GM19467 (cell line): ENCODE measurements around the gene GADL1.

ENCODE experiments used
- ATAC-seq: cut with Tn5 transposase; IDR thresholded peaks from one replicate; pipeline ENCODE4 v1.9.1; 2021; ENCODE audit warnings: mild to moderate bottlenecking, moderate library complexity; ENCODE audit not compliant: unreplicated experiment

GADL1 gene

GRCh38 chr3:30682434-30683155 is 211.9 kb downstream of the GADL1 start:
- ATAC-seq, result no peak

GRCh38 chr3:30681649-30682211 is 212.7 kb downstream of the GADL1 start:
- no peak for ATAC-seq

GRCh38 chr3:30680789-30681648 is 213.4 kb downstream of the GADL1 start:
- no peak for ATAC-seq

- no peak for ATAC-seq
Observed at GRCh38 chr3:30679045-30679444, 215.4 kb downstream of the GADL1 start.

GRCh38 chr3:30677347-30677685 is 217.1 kb downstream of the GADL1 start:
- no peak for ATAC-seq

- ATAC-seq, result no peak
Observed at GRCh38 chr3:30676424-30677346, 217.8 kb downstream of the GADL1 start.
